Thymus (tissue), 11 donors: Measurements from ENCODE around the gene NEK10. TPM values are rescaled to one million over a fixed set of nuclear protein-coding genes. Genes with fewer than 3 reads are reported as not detected.

ENCODE experiments used
- DNase-seq, 9 donors: peaks; one replicate each; pipeline ENCODE4 v3.0.0-alpha.2; 2013; ENCODE audit warnings: low spot score in 9 of 9, low read depth in 6 of 9, missing footprints in 1 of 9
- H3K27ac ChIP-seq, 2 donors: one replicate each; pipeline ENCODE4 v1.5.1; 2013; ENCODE audit warnings: control low read depth in 1 of 2, low read depth in 1 of 2, low read length in 1 of 2, mild to moderate bottlenecking in 1 of 2, moderate library complexity in 1 of 2
- H3K27me3 ChIP-seq, 2 donors: one replicate each; pipeline ENCODE4 v1.5.1; 2013; ENCODE audit warnings: low read length in 1 of 2; ENCODE audit not compliant: control insufficient read depth in 2 of 2, insufficient read depth in 1 of 2
- H3K36me3 ChIP-seq, 2 donors: one replicate each; pipeline ENCODE4 v1.5.1; 2013; ENCODE audit warnings: low read length in 1 of 2, mild to moderate bottlenecking in 1 of 2, moderate library complexity in 1 of 2; ENCODE audit not compliant: control insufficient read depth in 2 of 2, insufficient read depth in 2 of 2
- H3K4me1 ChIP-seq, 2 donors: one replicate each; pipeline ENCODE4 v1.5.1; 2013; ENCODE audit warnings: low read length in 2 of 2; ENCODE audit not compliant: control insufficient read depth in 2 of 2, insufficient read depth in 2 of 2
- H3K4me3 ChIP-seq, 2 donors: one replicate each; pipeline ENCODE4 v1.5.1; 2013; ENCODE audit warnings: low read length in 2 of 2, control low read depth in 1 of 2, mild to moderate bottlenecking in 1 of 2
- H3K9me3 ChIP-seq, 2 donors: one replicate each; pipeline ENCODE4 v1.5.1; 2013; ENCODE audit warnings: low read length in 1 of 2, mild to moderate bottlenecking in 1 of 2; ENCODE audit not compliant: control insufficient read depth in 2 of 2, insufficient read depth in 1 of 2
- WGBS: extraction: QIAGEN DNeasy Blood & Tissue Kit; methylation state at CpG from one replicate; pipeline ENCODE4 v1.1.7; 2013; 5-methylcytosine and 5-hydroxymethylcytosine counted together
- polyA plus RNA-seq: library from polyadenylated mRNA; stranded (reverse); fragments of 200-250 nt; gene quantifications from one replicate; pipeline ENCODE4 v1.2.3, GENCODE V29; 2013
- total RNA-seq: library from RNA; stranded (reverse); fragments of 120-200 nt; gene quantifications from one replicate; pipeline ENCODE4 v1.2.4, GENCODE V29; 2013
- donor health status: healthy.

The NEK10 gene
- total and polyA plus RNA-seq, 2 donors: 0.76 to 0.87 TPM

GRCh38 chr3:27380433-27381357 is 11.5 kb upstream of the NEK10 start:
- Histone ChIP-seq H3K9me3 (no peaks in the 10 kb centered on the region), H3K27me3 (no peaks in the 10 kb centered on the region), H3K36me3 (peaks cover 11 to 13% of the 10 kb centered on the region in 2 donors), H3K4me3 (no peak overlapping the region), H3K27ac (no peak overlapping the region), H3K4me1 (no peaks in the 10 kb centered on the region)
- no peak for DNase-seq
- 96% methylated on average over 3 of the region's 3 CpGs for WGBS

GRCh38 chr3:27378331-27378730 is 9.1 kb upstream of the NEK10 start:
- no peaks in the 10 kb centered on the region for H3K4me1 ChIP-seq
- no peak overlapping the region for H3K4me3 ChIP-seq
- DNase-seq: no peak
- no peaks in the 10 kb centered on the region for H3K9me3 ChIP-seq
- no peaks in the 10 kb centered on the region for H3K27me3 ChIP-seq
- H3K36me3 ChIP-seq: peaks cover 6 to 7% of the 10 kb centered on the region in 2 donors
- H3K27ac ChIP-seq: no peak overlapping the region

DNA sequence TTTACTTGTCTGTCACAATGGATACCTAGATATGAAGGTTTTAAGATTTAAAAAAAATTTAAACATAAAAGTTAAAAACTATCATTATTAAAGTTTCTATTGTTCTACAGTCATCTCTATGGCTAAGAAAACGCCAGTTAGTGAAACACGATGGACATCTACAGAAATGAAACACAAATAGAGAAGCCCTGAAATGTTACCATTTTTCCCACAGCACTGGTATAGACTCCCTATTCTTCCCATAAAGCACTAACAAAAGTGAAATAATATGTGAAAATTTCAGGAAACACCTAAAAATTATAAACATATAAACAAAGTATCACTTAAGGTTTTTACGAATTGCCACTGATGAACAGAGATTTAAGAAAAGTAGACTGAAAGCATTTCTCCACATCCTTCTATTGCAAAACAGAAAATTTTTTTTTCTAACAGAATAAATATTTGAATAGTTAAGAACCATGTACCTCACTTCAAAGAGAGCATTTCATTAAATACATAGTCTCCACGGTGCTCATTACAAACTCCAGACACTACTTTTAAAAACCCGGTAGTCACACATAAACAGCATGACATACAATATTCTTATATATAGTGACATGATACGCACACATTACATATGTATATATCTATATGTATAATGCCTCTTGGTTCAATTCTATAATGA is 7.1 kb upstream of the NEK10 start:
- no peaks in the 10 kb centered on the region for H3K4me1 ChIP-seq
- H3K27me3 ChIP-seq: no peaks in the 10 kb centered on the region
- H3K36me3 ChIP-seq: no peaks in the 10 kb centered on the region
- DNase-seq: no peak
- H3K4me3 ChIP-seq: no peak overlapping the region
- no peak overlapping the region for H3K27ac ChIP-seq
- 90% methylated on average over 6 of the region's 6 CpGs for WGBS
- no peaks in the 10 kb centered on the region for H3K9me3 ChIP-seq

- Histone ChIP-seq H3K36me3 (no peaks in the 10 kb centered on the region), H3K27ac (no peak overlapping the region), H3K4me1 (peaks cover 5 to 10% of the 10 kb centered on the region in 2 donors), H3K27me3 (no peaks in the 10 kb centered on the region), H3K9me3 (no peaks in the 10 kb centered on the region), H3K4me3 (no peak overlapping the region)
- no peak for DNase-seq
- 97% methylated on average over 1 of the region's 1 CpG for WGBS
Observed at GRCh38 chr3:27366062-27366591, 3.1 kb downstream of the NEK10 start.

- no peak overlapping the region for H3K27ac ChIP-seq
Observed at GRCh38 chr3:27360113-27361078, 8.8 kb downstream of the NEK10 start.

GRCh38 chr3:27358372-27358771 is 10.8 kb downstream of the NEK10 start:
- H3K4me1 ChIP-seq: peaks cover 0 to 3% of the 10 kb centered on the region in 2 donors
- H3K27me3 ChIP-seq: no peaks in the 10 kb centered on the region
- WGBS: 79% methylated on average over 3 of the region's 3 CpGs
- no peak overlapping the region for H3K4me3 ChIP-seq
- no peak overlapping the region for H3K27ac ChIP-seq
- no peaks in the 10 kb centered on the region for H3K9me3 ChIP-seq
- no peaks in the 10 kb centered on the region for H3K36me3 ChIP-seq
- no peak for DNase-seq

More at GRCh38 chr3:27360113-27361078, 8.8 kb downstream of the NEK10 start:
- H3K9me3 ChIP-seq: no peaks in the 10 kb centered on the region
- no peaks in the 10 kb centered on the region for H3K27me3 ChIP-seq
- H3K36me3 ChIP-seq: no peaks in the 10 kb centered on the region
- H3K4me1 ChIP-seq: peaks cover 0 to 3% of the 10 kb centered on the region in 2 donors
- WGBS: 89% methylated on average over 7 of the region's 7 CpGs
- no peak overlapping the region for H3K4me3 ChIP-seq
- no peak for DNase-seq

- Histone ChIP-seq H3K4me3 (no peak overlapping the region), H3K27me3 (no peaks in the 10 kb centered on the region), H3K9me3 (no peaks in the 10 kb centered on the region), H3K27ac (no peak overlapping the region), H3K4me1 (peaks cover 0 to 3% of the 10 kb centered on the region in 2 donors), H3K36me3 (no peaks in the 10 kb centered on the region)
- peak in 5 of 9 donors; percentile 32 to 78 (median 46) for DNase-seq
- 26% methylated on average over 1 of the region's 1 CpG for WGBS
Observed at GRCh38 chr3:27357665-27358258, 11.4 kb downstream of the NEK10 start.

DNA sequence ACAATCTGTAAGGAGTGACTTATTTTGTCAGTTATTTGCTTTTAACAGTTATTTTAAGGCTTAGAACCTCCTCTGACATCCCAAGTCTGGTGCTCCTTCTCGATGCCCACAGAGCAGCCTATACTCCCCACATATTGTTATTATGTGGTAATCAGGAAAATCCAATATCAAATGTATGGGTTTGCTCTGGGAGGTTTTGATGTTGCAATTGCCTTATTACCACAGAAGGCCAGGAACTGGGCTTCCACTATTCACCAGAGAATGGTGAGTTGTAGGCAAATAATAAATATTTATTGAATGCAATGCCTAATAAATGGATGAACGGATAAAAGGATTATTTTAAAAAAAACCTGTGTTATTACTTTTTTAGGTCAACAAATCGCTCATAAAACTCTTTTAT is 12.2 kb downstream of the NEK10 start:
- Histone ChIP-seq H3K27ac (no peak overlapping the region), H3K4me1 (peaks cover 0 to 4% of the 10 kb centered on the region in 2 donors), H3K9me3 (no peaks in the 10 kb centered on the region), H3K4me3 (no peak overlapping the region), H3K27me3 (no peaks in the 10 kb centered on the region), H3K36me3 (no peaks in the 10 kb centered on the region)
- 94% methylated on average over 3 of the region's 3 CpGs for WGBS
- DNase-seq: no peak
